H9 (cell line): ENCODE data around the gene ZMYND8. TPM values are rescaled to one million over a fixed set of nuclear protein-coding genes. Genes with fewer than 3 reads are reported as not detected.

Experiments used
- DNase-seq: peaks from one replicate; pipeline ENCODE4 v3.0.0-alpha.2; 2017
- H2AFZ ChIP-seq: one replicate; pipeline ENCODE4 v1.6.1; 2013; ENCODE audit warnings: mild to moderate bottlenecking, low read length, control low read depth, moderate library complexity
- H2AK5ac ChIP-seq: 2 replicates; pipeline ENCODE4 v1.6.1; 2013; ENCODE audit warnings: low read length, control low read depth, mixed read lengths; ENCODE audit not compliant: insufficient read length
- H2BK120ac ChIP-seq: one replicate; pipeline ENCODE4 v1.6.1; 2013; ENCODE audit warnings: low read depth, mild to moderate bottlenecking, low read length, control low read depth, inconsistent platforms; ENCODE audit not compliant: poor library complexity, severe bottlenecking
- H2BK12ac ChIP-seq: 2 replicates; pipeline ENCODE4 v1.6.1; 2013; ENCODE audit warnings: low read length, control low read depth, mixed read lengths, low read depth; ENCODE audit not compliant: insufficient read length
- H2BK15ac ChIP-seq: 2 replicates; pipeline ENCODE4 v1.6.1; 2013; ENCODE audit warnings: low read depth, low read length, control low read depth
- H2BK20ac ChIP-seq: one replicate; pipeline ENCODE4 v1.6.1; 2013; ENCODE audit warnings: low read depth, mild to moderate bottlenecking, low read length, control low read depth, inconsistent platforms; ENCODE audit not compliant: poor library complexity, severe bottlenecking
- H2BK5ac ChIP-seq: 2 replicates; pipeline ENCODE4 v1.6.1; 2013; ENCODE audit warnings: low read length, control low read depth, mixed read lengths; ENCODE audit not compliant: insufficient read length
- H3K14ac ChIP-seq: 2 replicates; pipeline ENCODE4 v1.6.1; 2013; ENCODE audit warnings: low read length, control low read depth; ENCODE audit not compliant: insufficient read depth
- H3K18ac ChIP-seq: 2 replicates; pipeline ENCODE4 v1.6.1; 2013; ENCODE audit warnings: low read depth, mild to moderate bottlenecking, mixed read lengths, low read length, control low read depth; ENCODE audit not compliant: insufficient read length
- H3K23ac ChIP-seq: 2 replicates; pipeline ENCODE4 v1.6.1; 2013; ENCODE audit warnings: low read length, control low read depth, mixed read lengths, low read depth; ENCODE audit not compliant: insufficient read length
- H3K23me2 ChIP-seq: 2 replicates; pipeline ENCODE4 v1.6.1; 2013; ENCODE audit warnings: low read depth, mild to moderate bottlenecking, mixed read lengths, low read length, control low read depth; ENCODE audit not compliant: insufficient read length, poor library complexity, severe bottlenecking
- H3K27ac ChIP-seq: 2 replicates; pipeline ENCODE4 v1.5.1; 2013; ENCODE audit warnings: low read length, control low read depth, mixed read lengths, low read depth; ENCODE audit not compliant: insufficient read length
- H3K27me3 ChIP-seq: 2 replicates; pipeline ENCODE4 v1.6.1; 2013; ENCODE audit warnings: low read length, control low read depth, inconsistent platforms; ENCODE audit not compliant: insufficient read depth
- H3K4ac ChIP-seq: 2 replicates; pipeline ENCODE4 v1.6.1; 2013; ENCODE audit warnings: low read depth, mild to moderate bottlenecking, control low read depth, inconsistent platforms, low read length, moderate library complexity
- H3K4me1 ChIP-seq: 2 replicates; pipeline ENCODE4 v1.6.1; 2013; ENCODE audit warnings: low read length, control low read depth, inconsistent platforms; ENCODE audit not compliant: insufficient read depth
- H3K4me2 ChIP-seq: 2 replicates; pipeline ENCODE4 v1.6.1; 2013; ENCODE audit warnings: low read length, control low read depth, mixed read lengths; ENCODE audit not compliant: insufficient read length, insufficient read depth
- H3K56ac ChIP-seq: 2 replicates; pipeline ENCODE4 v1.6.1; 2013; ENCODE audit warnings: low read depth, mild to moderate bottlenecking, mixed read lengths, low read length, control low read depth; ENCODE audit not compliant: insufficient read length
- H3K79me1 ChIP-seq: 2 replicates; pipeline ENCODE4 v1.6.1; 2013; ENCODE audit warnings: low read depth, mild to moderate bottlenecking, moderate library complexity, low read length, control low read depth, inconsistent platforms; ENCODE audit not compliant: insufficient read depth, poor library complexity, severe bottlenecking
- H3K79me2 ChIP-seq: 2 replicates; pipeline ENCODE4 v1.6.1; 2013; ENCODE audit warnings: low read length, control low read depth, inconsistent platforms; ENCODE audit not compliant: insufficient read depth
- H3K9ac ChIP-seq: 2 replicates; pipeline ENCODE4 v1.6.1; 2013; ENCODE audit warnings: low read length, control low read depth, mixed read lengths; ENCODE audit not compliant: insufficient read length; ENCODE audit errors: extremely low read depth
- H3K9me3 ChIP-seq: one replicate; pipeline ENCODE4 v1.6.1; 2013; ENCODE audit warnings: low read depth, low read length, inconsistent platforms; ENCODE audit not compliant: control insufficient read depth
- H3T11ph ChIP-seq: one replicate; pipeline ENCODE4 v1.6.1; 2013; ENCODE audit warnings: mild to moderate bottlenecking, low read length, control low read depth, inconsistent platforms
- H4K20me1 ChIP-seq: one replicate; pipeline ENCODE4 v1.6.1; 2013; ENCODE audit not compliant: control insufficient read depth, insufficient read length, insufficient read depth
- H4K5ac ChIP-seq: 2 replicates; pipeline ENCODE4 v1.6.1; 2013; ENCODE audit warnings: low read depth, mild to moderate bottlenecking, mixed read lengths, low read length, control low read depth; ENCODE audit not compliant: insufficient read length
- H4K8ac ChIP-seq: replicated peaks from 2 replicates; pipeline ENCODE4 v1.6.1; 2013; ENCODE audit warnings: low read length, control low read depth, mixed read lengths, low read depth; ENCODE audit not compliant: insufficient read length
- H4K91ac ChIP-seq: 2 replicates; pipeline ENCODE4 v1.6.1; 2013; ENCODE audit warnings: low read depth, mild to moderate bottlenecking, moderate library complexity, mixed read lengths, low read length, control low read depth; ENCODE audit not compliant: insufficient read length
- H3K27ac Mint-ChIP-seq, 3 experiments: 2 replicates in 2 of 3; 3 replicates in 1 of 3; pipeline ENCODE4 v1.8.0; 2020 to 2021; ENCODE audit warnings: mixed read lengths in 3 of 3, mild to moderate bottlenecking in 1 of 3, moderate library complexity in 1 of 3
- H3K27me3 Mint-ChIP-seq: 2 replicates; pipeline ENCODE4 v1.8.0; 2021; ENCODE audit warnings: low read depth, mild to moderate bottlenecking, moderate library complexity, mixed read lengths
- H3K36me3 Mint-ChIP-seq, 3 experiments: 2 replicates in 2 of 3; 3 replicates in 1 of 3; pipeline ENCODE4 v1.8.0; 2020 to 2021; ENCODE audit warnings: low read depth in 3 of 3, mixed read lengths in 3 of 3; ENCODE audit not compliant: insufficient read depth in 1 of 3
- H3K4me1 Mint-ChIP-seq, 2 experiments: 2 replicates each; pipeline ENCODE4 v1.8.0; 2020; ENCODE audit warnings: mixed read lengths in 2 of 2
- H3K4me3 Mint-ChIP-seq, 2 experiments: 2 replicates in 1 of 2; 3 replicates in 1 of 2; pipeline ENCODE4 v1.8.0; 2020 to 2021; ENCODE audit warnings: mild to moderate bottlenecking in 2 of 2, mixed read lengths in 2 of 2, moderate library complexity in 1 of 2
- H3K9me3 Mint-ChIP-seq, 2 experiments: 2 replicates in 1 of 2; 3 replicates in 1 of 2; pipeline ENCODE4 v1.8.0; 2020; ENCODE audit warnings: mild to moderate bottlenecking in 2 of 2, mixed read lengths in 2 of 2, moderate library complexity in 1 of 2
- WGBS: extraction: QIAGEN DNeasy Blood & Tissue Kit; methylation state at CpG from one replicate; pipeline ENCODE4 v1.1.7; 2013; ENCODE audit warnings: missing lambda C conversion rate, low lambda C conversion rate, mixed read lengths; ENCODE audit not compliant: insufficient read length; ENCODE audit errors: extremely low coverage; 5-methylcytosine and 5-hydroxymethylcytosine counted together
- total RNA-seq: library from RNA; stranded (reverse); gene quantifications from 2 replicates; pipeline ENCODE4 v1.2.1, GENCODE V29; 2021
- TF ChIP-seq, protein P1 (sequence below): fragments of 200-600 bp; sonication (generic); conservative IDR thresholded peaks from 3 replicates; pipeline ENCODE4 v1.8.0; 2021; ENCODE audit warnings: antibody characterized with exemption, mild to moderate bottlenecking

ZMYND8 gene
- total RNA-seq, 1 experiment from 2014 or later, result 158 TPM

DNA sequence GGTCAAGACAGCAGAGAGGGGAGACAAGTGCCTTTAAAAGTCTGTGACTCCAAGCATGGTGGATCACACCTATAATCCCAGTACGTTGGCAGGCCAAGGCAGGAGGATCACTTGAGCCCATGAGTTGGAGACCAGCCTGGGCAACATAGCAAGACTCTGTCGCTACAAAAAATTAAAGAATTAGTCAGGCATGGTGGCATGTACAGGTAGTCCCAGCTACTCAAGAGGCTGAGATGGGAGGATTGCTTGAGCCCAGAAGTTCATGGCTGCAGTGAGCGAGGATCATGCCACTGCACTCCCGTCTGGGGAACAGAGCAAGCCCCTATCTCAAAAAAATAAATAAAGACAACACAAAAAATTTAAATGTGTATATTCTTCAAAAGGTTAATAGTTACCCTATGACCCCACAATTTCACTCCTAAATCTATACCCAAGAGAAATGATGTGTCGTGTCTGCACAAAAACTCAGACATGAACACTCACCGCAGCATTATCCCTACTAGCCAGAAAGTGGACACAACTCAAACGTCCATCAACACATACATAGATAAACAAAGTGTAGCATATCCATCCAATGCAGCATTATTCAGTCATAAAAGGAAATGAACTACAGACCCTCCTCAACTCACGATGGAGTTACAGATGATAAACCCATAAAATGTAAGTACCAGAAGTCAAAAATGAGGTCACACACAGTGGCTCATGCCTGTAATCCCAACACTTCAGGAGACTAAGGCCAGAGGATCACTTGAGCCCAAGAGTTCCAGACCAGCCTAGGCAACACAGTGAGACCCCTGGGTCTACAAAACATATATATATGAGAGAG lies 23.9 kb downstream of the ZMYND8 start:
- Histone ChIP-seq H2BK15ac (no peak overlapping the region), H4K8ac (no peak overlapping the region), H3K14ac (no peak overlapping the region), H3K56ac (no peak overlapping the region), H3K4me1 (peaks cover 30% of the 10 kb centered on the region), H2BK5ac (no peak overlapping the region), H4K91ac (no peak overlapping the region), H3K27me3 (no peaks in the 10 kb centered on the region), H4K20me1 (no peaks in the 10 kb centered on the region), H3K9ac (no peak overlapping the region), H2BK20ac (no peak overlapping the region), H3K4me2 (no peak overlapping the region), H3K23ac (no peak overlapping the region), H3K9me3 (no peaks in the 10 kb centered on the region), H3K79me2 (peaks cover 75% of the 10 kb centered on the region), H3K27ac (no peak overlapping the region), H3K18ac (no peak overlapping the region), H2BK120ac (no peak overlapping the region), H3T11ph (no peak overlapping the region), H3K79me1 (peaks cover 3% of the 10 kb centered on the region), H3K23me2 (no peaks in the 10 kb centered on the region), H3K4ac (no peak overlapping the region), H4K5ac (no peak overlapping the region), H2AFZ (no peak overlapping the region), H2AK5ac (no peak overlapping the region), H2BK12ac (no peak overlapping the region)
- Mint-ChIP-seq H3K27ac (peak overlapping the region; percentile 47 to 85 (median 56); a peak in 6 of 7 replicates), H3K4me1 (peaks cover 56 to 64% of the 10 kb centered on the region in 2 experiments), H3K4me3 (no peak overlapping the region), H3K9me3 (no peaks in the 10 kb centered on the region), H3K36me3 (peaks cover 13 to 56% (median 39%) of the 10 kb centered on the region in 3 experiments; a peak in 6 of 7 replicates), H3K27me3 (no peaks in the 10 kb centered on the region)
- TF ChIP-seq, protein P1, sequence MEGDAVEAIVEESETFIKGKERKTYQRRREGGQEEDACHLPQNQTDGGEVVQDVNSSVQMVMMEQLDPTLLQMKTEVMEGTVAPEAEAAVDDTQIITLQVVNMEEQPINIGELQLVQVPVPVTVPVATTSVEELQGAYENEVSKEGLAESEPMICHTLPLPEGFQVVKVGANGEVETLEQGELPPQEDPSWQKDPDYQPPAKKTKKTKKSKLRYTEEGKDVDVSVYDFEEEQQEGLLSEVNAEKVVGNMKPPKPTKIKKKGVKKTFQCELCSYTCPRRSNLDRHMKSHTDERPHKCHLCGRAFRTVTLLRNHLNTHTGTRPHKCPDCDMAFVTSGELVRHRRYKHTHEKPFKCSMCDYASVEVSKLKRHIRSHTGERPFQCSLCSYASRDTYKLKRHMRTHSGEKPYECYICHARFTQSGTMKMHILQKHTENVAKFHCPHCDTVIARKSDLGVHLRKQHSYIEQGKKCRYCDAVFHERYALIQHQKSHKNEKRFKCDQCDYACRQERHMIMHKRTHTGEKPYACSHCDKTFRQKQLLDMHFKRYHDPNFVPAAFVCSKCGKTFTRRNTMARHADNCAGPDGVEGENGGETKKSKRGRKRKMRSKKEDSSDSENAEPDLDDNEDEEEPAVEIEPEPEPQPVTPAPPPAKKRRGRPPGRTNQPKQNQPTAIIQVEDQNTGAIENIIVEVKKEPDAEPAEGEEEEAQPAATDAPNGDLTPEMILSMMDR, result no peak
- DNase-seq, result no peak
- WGBS, result no CpG with 5 or more reads among the region's 8 CpGs
